MM.1S (cell line): ENCODE data around the gene GPC5.

Experiments
- DNase-seq: peaks from one replicate; pipeline ENCODE4 v3.0.0-alpha.2; 2015
- H2AFZ ChIP-seq: fragments of 300-600 bp; sonication (generic); 2 replicates; pipeline ENCODE4 v1.6.0; 2016; ENCODE audit warnings: antibody characterized with exemption, low read length
- H3F3A ChIP-seq: fragments of 300-600 bp; sonication (generic); 2 replicates; pipeline ENCODE4 v1.6.1; 2016; ENCODE audit warnings: mild to moderate bottlenecking, antibody characterized with exemption, low read length, moderate library complexity, mixed read lengths; ENCODE audit not compliant: insufficient read depth
- H3K27ac ChIP-seq: fragments of 300-600 bp; sonication (generic); 2 replicates; pipeline ENCODE4 v1.5.1; 2016; ENCODE audit warnings: mild to moderate bottlenecking, low read length
- H3K27me3 ChIP-seq: fragments of 300-600 bp; sonication (generic); replicated peaks from 2 replicates; pipeline ENCODE4 v1.6.0; 2016; ENCODE audit warnings: low read length; ENCODE audit not compliant: insufficient read depth
- H3K36me3 ChIP-seq: fragments of 300-600 bp; sonication (generic); replicated peaks from 2 replicates; pipeline ENCODE4 v1.6.1; 2016; ENCODE audit warnings: mild to moderate bottlenecking, low read length, mixed read lengths; ENCODE audit not compliant: insufficient read depth
- H3K4me1 ChIP-seq: fragments of 300-600 bp; sonication (generic); 2 replicates; pipeline ENCODE4 v1.6.1; 2016; ENCODE audit warnings: low read length, mixed read lengths
- H3K4me2 ChIP-seq: fragments of 300-600 bp; sonication (generic); 2 replicates; pipeline ENCODE4 v1.6.0; 2016; ENCODE audit warnings: low read depth, low read length
- H3K4me3 ChIP-seq: fragments of 300-600 bp; sonication (generic); 2 replicates; pipeline ENCODE4 v1.5.1; 2016; ENCODE audit warnings: low read length, mixed read lengths
- H3K79me2 ChIP-seq: fragments of 300-600 bp; sonication (generic); 2 replicates; pipeline ENCODE4 v1.6.1; 2016; ENCODE audit warnings: mixed run types, low read length, mixed read lengths
- H3K9ac ChIP-seq: fragments of 300-600 bp; sonication (generic); 2 replicates; pipeline ENCODE4 v1.6.1; 2016; ENCODE audit warnings: low read length, mixed read lengths
- H3K9me2 ChIP-seq: fragments of 300-600 bp; sonication (generic); replicated peaks from 2 replicates; pipeline ENCODE4 v1.6.1; 2016; ENCODE audit warnings: mild to moderate bottlenecking, low read length, mixed read lengths; ENCODE audit not compliant: insufficient read depth
- H3K9me3 ChIP-seq: fragments of 300-600 bp; sonication (generic); replicated peaks from 2 replicates; pipeline ENCODE4 v1.6.1; 2016; ENCODE audit warnings: mild to moderate bottlenecking, low read length, mixed read lengths; ENCODE audit not compliant: insufficient read depth
- H4K20me1 ChIP-seq: fragments of 300-600 bp; sonication (generic); 2 replicates; pipeline ENCODE4 v1.6.1; 2016; ENCODE audit warnings: mild to moderate bottlenecking, low read length, moderate library complexity, mixed read lengths; ENCODE audit not compliant: insufficient read depth
- EZH2 ChIP-seq: fragments of 300-600 bp; sonication (generic); optimal IDR thresholded peaks from 2 replicates; pipeline ENCODE3; 2017; ENCODE audit warnings: low read depth, mild to moderate bottlenecking, antibody characterized with exemption, low read length, mixed read lengths
- EZH2phosphoT487 ChIP-seq: fragments of 300-600 bp; sonication (generic); IDR thresholded peaks from 2 replicates; pipeline ENCODE4 v1.6.1; 2018; ENCODE audit warnings: antibody characterized with exemption, low read length
- TF ChIP-seq, protein P1 (sequence below): fragments of 300-600 bp; sonication (generic); IDR thresholded peaks from 2 replicates; pipeline ENCODE4 v1.5.1; 2016; ENCODE audit warnings: antibody characterized with exemption, low read length, mixed read lengths

Gene GPC5

DNA sequence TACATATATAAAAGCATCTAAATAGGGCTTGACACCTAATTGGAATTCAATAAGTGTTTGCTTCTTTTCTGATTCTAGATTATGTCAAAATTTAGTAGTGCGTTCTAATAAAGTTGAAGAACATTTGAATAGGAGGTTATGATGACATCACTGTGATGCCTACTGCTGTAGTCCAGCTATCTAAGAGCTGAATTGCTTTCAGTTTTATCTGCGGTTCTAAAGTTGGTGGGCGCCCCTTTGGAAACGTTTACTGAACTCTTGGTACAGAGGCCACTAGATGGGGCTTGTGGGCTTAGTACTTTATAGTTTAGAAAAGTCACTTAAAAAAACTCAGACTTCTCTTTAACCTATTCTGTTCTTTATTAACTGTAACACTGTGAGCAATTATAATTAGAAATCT, 776.9 kb downstream of the GPC5 start:
- H3K4me1 ChIP-seq, result no peaks in the 10 kb centered on the region
- H3K27ac ChIP-seq, result no peak overlapping the region
- no peaks in the 10 kb centered on the region for H3K36me3 ChIP-seq
- H4K20me1 ChIP-seq, result no peaks in the 10 kb centered on the region
- DNase-seq, result peak; percentile 74
- no peaks in the 10 kb centered on the region for H3F3A ChIP-seq
- H3K79me2 ChIP-seq, result no peaks in the 10 kb centered on the region
- no peaks in the 10 kb centered on the region for H3K27me3 ChIP-seq
- no peak overlapping the region for H3K9ac ChIP-seq
- H3K4me3 ChIP-seq, result no peak overlapping the region
- H2AFZ ChIP-seq, result no peak overlapping the region
- no peaks in the 10 kb centered on the region for H3K9me3 ChIP-seq
- no peak for TF ChIP-seq EZH2
- TF ChIP-seq EZH2phosphoT487, result no peak
- TF ChIP-seq, protein P1, sequence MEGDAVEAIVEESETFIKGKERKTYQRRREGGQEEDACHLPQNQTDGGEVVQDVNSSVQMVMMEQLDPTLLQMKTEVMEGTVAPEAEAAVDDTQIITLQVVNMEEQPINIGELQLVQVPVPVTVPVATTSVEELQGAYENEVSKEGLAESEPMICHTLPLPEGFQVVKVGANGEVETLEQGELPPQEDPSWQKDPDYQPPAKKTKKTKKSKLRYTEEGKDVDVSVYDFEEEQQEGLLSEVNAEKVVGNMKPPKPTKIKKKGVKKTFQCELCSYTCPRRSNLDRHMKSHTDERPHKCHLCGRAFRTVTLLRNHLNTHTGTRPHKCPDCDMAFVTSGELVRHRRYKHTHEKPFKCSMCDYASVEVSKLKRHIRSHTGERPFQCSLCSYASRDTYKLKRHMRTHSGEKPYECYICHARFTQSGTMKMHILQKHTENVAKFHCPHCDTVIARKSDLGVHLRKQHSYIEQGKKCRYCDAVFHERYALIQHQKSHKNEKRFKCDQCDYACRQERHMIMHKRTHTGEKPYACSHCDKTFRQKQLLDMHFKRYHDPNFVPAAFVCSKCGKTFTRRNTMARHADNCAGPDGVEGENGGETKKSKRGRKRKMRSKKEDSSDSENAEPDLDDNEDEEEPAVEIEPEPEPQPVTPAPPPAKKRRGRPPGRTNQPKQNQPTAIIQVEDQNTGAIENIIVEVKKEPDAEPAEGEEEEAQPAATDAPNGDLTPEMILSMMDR, result peak; percentile 45
- H3K4me2 ChIP-seq, result no peak overlapping the region
- no peaks in the 10 kb centered on the region for H3K9me2 ChIP-seq

GRCh38 chr13:92177966-92178365, 779.5 kb downstream of the GPC5 start:
- TF ChIP-seq, protein P1, result no peak
- TF ChIP-seq EZH2, result no peak
- TF ChIP-seq EZH2phosphoT487, result no peak
- H3K4me3 ChIP-seq, result no peak overlapping the region

DNA sequence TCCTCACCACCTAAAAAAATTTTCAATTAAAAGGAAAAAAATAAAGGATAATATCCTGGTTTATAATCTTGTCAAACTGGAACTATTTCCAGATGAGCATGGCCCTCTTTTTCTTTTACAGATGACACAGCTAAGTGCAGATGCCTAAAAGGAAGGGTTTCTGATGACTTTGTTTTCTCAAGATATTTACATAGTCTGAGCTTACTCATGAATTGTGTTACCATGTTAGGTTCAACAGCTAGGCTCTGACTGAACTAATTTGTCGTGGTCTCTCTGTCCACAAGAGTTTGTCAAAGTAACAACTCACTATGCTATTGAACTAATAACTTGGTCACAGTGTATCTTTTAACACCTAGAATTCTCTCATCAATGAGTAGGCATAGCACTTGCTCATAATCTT, 780.8 kb downstream of the GPC5 start:
- Histone ChIP-seq H3K4me1 (no peaks in the 10 kb centered on the region), H3K9me2 (no peaks in the 10 kb centered on the region), H3F3A (no peaks in the 10 kb centered on the region), H3K9me3 (no peaks in the 10 kb centered on the region), H3K4me3 (no peak overlapping the region), H3K9ac (no peak overlapping the region), H3K27me3 (no peaks in the 10 kb centered on the region), H3K4me2 (no peak overlapping the region), H2AFZ (no peak overlapping the region), H3K27ac (no peak overlapping the region), H4K20me1 (no peaks in the 10 kb centered on the region), H3K79me2 (no peaks in the 10 kb centered on the region), H3K36me3 (no peaks in the 10 kb centered on the region)
- DNase-seq, result no peak
- TF ChIP-seq EZH2phosphoT487 (no peak), EZH2 (no peak)
- TF ChIP-seq, protein P1, result no peak

More at GRCh38 chr13:92177966-92178365, 779.5 kb downstream of the GPC5 start:
- Histone ChIP-seq H3K9me3 (no peaks in the 10 kb centered on the region), H4K20me1 (no peaks in the 10 kb centered on the region), H3K27ac (no peak overlapping the region), H3K27me3 (no peaks in the 10 kb centered on the region), H3K4me1 (no peaks in the 10 kb centered on the region), H3K9ac (no peak overlapping the region), H3K9me2 (no peaks in the 10 kb centered on the region), H3F3A (no peaks in the 10 kb centered on the region), H3K4me2 (no peak overlapping the region), H3K79me2 (no peaks in the 10 kb centered on the region), H2AFZ (no peak overlapping the region), H3K36me3 (no peaks in the 10 kb centered on the region)
- DNase-seq, result no peak
